GM19099 (cell line): ENCODE data around the gene MERTK.

ENCODE experiments used
- POLR2A ChIP-seq: IDR thresholded peaks from 3 replicates; pipeline ENCODE4 v1.6.1; 2011; ENCODE audit warnings: low read depth; ENCODE audit not compliant: insufficient read length; ENCODE audit errors: extremely low read depth

Gene MERTK

DNA sequence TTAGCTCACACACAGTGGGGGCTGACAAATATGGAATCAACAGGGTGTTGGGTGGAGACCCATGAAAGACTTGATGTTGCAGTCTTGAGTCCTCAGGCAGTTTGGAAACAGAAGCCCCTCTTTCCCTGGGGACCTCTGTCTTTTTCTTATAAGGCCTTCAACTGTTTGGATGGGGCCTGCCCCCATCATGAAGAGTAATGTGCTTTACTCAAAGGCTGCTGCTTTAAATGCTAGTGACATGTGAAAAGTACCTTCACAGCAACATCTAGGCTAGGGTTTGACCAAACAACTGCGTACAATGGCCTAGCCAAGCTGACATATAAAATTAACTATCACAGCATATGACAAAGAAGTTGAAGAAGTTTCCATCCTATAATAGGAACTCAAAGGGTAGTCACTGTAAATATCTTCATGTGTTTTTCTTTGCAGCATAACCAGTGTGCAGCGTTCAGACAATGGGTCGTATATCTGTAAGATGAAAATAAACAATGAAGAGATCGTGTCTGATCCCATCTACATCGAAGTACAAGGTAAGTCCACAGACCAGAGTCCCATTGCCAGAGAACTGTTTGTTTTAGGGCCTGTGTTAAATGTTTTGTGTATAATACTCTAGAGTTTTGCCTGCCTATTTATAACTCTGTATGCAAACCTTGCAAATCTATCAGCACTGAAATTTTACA is 46.3 kb downstream of the MERTK start:
- TF ChIP-seq POLR2A, result no peak

DNA sequence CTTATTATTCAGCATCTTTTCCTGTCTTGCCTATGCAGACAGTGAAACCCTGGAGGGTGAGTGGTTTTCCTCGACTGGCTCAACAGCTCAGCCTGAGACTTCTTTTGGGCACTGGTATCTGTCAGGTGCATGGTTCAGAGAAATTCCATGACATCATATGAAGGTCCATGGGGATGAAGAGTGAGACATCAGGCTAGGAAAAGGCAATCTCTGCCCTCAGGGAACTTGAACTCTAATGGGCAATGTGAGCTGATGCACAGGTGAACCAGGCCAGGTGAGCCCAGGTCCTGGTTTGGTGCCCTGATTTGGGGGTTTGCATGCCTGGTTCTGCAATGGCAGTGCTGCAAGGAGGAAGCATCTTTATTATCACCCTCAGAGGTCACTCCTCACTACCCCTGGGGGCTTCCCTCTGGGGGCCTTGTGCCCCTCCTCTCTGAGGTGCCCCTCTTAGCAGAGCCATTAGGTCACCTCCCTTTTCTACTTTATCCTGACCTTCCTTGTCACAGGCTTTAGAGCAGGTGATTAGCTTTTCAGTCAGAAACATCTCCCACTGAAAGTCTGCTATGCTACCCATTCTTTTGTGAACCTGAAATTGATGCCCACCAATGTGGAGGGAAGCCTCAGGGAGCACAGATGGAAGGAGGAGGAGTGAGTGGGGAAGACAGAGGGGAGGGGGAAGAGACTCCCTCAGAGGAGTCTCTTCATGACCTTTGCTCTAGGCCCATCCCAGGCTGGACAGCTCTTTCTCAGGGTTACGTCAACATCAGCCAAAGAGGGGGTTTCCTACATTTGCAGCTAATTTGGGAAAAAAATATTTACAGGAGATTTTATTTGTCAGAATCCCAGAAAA is 47.3 kb downstream of the MERTK start:
- no peak for TF ChIP-seq POLR2A

DNA sequence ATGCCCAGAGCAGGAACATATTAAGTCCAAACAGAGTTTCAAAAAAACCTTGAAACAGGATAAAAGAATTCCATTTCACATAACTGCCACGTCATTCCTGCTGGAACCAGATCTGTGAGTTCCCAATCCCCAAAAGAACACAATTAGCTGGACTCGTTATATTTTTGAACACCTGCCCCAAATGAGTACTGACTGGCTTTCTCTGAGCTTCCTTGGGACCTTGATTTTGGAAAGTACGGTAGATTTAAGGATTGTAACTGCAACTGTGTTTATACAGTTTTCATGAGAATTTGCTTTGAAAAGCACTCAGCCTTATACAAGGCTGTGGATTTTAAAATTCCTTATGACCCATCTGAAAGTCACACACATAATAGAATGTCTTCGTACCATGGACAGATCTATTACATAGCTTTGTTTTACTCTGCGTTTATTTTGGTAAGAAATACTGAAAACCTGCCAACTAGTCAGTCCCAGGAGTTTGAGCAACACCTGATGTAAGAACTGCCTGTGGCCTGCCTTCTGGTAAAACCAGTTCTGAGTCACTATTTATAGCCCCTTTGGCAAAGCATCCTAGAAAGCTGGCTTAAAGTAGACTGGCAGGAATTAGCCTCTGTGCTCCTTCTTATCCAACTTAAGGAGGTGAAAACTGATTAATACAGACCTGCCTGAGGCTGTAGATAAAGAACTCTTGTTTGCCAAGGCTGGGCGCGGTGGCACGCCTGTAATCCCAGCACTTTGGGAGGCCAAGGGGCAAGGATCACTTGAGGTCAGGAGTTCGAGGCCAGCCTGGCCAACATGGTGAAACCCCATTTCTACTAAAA is 48.1 kb downstream of the MERTK start:
- no peak for TF ChIP-seq POLR2A

DNA sequence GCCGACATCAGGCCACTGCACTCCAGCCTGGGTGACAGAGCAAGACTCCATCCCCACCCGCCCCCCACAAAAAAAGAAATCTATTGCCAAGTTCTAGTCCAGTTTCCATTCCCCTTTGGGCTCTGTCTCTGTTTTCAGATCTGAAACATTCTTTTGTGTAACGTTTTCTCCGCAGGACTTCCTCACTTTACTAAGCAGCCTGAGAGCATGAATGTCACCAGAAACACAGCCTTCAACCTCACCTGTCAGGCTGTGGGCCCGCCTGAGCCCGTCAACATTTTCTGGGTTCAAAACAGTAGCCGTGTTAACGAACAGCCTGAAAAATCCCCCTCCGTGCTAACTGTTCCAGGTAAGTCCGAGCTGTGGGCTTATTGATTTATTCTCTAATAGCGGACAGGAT is 48.8 kb downstream of the MERTK start:
- TF ChIP-seq POLR2A, result no peak

DNA sequence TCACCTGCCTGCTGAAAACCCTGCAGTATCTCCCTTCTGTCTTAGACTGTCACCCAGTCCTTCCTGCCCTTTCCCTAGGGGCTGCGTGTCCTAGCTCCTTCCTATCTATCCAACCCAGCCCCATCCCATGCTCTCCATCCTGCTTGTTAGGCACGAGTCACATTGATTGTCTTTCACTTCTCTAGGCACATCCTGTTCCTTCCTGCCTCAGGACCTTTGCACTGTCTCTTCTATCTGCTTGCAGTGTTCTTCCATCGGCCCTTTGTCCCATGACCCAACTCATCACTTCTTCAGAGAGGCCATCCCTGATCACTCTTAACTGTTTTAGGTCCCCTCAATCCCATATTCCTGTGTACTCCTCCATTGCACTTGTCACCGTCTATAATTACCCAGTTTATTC is 50.4 kb downstream of the MERTK start:
- TF ChIP-seq POLR2A, result no peak

DNA sequence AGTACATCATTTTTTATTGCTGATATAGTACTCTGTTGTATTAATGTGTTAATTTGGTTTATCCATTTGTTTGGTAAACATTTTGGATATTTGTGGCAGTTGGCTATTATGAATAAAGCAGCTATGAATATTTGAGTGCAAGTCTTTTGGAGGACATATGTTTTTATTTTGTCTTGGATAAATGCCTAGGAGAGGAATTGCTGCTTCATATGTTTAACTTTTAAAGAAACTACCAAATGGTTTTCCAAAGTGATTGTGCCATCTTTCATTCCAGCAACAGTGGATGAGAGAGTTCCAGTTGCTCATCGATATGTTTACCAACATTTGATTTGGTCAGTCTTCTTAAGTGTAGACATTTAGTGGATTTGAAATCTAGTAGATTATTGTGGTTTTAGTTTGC is 51.8 kb downstream of the MERTK start:
- TF ChIP-seq POLR2A, result no peak

DNA sequence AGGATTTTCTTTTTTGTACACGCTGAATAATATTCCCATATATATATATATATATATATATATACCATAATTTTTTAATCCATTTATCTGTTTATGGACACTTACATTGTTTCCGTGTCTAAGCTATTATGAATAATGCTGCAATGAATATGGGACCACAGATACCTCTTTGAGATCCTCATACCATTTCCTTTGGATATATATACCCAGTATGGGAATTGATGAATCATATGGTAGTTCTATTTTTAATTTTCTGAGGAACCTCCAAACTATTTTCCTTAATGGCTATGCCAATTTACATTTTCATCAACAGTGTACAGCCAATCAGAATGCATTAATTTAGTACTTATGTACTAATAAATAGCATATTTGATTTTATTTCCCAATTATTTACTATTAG is 53.1 kb downstream of the MERTK start:
- no peak for TF ChIP-seq POLR2A

DNA sequence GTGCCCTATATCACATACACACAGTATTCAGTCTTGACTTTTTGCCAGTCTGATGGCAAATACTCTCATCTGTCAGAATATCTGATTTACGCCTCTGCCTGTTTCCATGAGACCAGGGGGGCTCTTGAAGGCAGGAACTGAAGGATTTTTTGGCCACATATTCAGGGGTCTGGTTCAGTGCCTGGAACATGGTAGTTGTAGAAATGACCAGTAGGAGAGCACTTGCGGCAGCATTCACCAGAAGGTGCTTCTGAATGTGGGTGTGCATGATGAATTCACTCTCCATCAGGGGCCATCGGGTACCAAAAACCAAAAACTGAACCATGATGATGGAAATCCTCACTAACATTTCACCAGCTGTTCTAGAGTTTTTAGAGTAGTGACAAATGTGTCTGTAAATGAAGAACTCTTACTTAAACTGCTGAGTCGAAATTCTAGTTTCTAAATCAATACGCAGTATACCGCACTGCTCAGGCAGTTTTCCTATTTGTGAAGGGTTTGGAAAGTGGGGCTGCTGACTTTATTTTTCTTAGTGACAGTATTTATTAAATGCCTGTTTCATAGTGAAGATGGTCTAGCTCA is 54.6 kb downstream of the MERTK start:
- TF ChIP-seq POLR2A, result no peak

DNA sequence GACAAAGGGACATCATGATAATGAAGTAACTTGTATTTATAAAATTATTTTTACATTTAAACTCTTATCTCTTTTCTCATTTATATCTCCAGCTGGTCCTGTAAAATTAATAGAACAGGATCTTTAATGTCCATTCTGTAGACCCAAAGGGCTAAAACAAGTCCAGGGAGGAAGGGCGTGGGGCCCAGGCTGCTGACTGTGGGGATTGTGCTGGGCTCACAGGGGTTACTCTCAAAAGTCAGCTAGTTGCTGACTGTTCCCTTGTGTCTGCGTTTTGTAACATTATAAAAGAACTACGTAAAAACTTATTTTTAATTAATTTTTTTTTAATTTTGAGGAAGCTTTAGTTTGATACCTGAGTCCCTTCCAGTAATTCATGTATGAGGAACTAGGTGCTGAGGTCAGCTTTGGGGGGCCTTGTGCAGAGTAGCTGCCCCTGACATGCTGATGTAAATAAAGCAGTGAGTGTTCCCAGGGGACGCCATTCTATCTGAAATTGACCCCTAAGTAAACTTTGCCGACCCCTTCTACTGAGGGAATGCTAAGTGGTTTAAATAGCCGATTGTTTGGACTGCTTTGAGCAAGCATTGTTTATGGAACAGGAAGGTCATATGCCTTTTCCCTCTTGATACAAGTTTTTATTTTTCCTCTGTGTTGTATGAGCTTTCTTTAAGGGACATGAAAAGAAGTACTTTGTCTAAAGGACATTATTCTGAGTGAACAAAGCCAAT is 56.4 kb downstream of the MERTK start:
- no peak for TF ChIP-seq POLR2A

DNA sequence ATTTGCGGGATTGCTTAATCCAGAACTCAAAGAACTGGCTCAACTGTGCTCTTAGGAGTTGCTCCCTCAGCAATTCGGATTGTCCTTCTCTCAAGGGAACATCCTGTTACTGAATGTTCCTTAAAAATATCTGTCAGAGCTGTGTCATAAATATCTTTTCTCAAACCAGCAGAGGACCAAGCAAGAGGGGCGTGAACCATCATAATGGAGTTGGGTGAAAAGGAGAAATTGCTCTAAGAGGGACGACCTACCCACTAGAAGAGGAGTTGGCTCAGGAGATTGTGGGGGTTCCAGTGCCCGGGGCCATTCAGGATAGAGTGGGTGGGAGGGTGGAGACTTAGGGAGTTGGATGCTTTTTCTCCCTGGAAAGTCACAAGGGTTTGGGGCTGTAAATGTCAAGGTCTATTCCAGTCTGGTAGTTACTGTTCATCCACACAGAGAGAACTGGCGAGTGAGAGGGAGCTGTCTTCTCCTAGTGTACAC is 59.5 kb downstream of the MERTK start:
- TF ChIP-seq POLR2A, result no peak

DNA sequence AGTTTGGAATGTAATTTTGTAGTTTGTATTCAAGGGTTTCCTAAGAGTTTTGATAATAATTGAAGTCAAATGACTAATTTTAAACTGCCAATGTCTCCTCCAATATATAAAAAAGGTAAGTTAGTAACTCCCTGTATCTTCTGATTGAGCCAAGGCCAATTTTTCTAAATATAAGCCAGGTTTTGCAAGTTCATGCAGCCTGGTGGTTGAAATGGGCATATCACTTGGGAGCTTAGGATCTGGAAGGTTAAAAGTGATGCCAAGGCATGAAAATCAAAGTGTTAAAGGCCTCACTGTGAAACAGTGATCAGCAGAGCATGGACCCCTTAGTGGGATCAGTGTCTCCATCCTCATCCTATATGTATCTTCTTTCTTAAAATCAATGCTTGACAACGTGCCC is 60.5 kb downstream of the MERTK start:
- TF ChIP-seq POLR2A, result no peak

DNA sequence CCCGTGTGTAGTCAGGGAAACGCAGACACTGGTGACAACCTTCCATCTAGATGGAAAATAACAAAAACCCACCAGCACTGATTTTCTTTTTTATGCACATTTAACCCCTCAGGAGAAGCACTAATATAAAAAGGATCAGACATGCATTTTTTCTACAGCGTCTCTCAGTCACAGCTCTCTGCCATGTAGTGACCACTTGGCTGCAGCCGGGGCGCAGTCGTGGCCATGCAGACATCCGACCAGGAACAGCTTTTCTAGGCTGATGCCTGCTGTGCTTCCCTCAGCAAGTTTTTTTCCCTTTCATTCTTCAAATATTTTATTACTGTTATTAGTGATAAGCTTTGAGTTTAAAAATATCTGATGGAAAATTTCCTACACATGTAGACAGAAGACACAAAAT is 63.3 kb downstream of the MERTK start:
- no peak for TF ChIP-seq POLR2A

DNA sequence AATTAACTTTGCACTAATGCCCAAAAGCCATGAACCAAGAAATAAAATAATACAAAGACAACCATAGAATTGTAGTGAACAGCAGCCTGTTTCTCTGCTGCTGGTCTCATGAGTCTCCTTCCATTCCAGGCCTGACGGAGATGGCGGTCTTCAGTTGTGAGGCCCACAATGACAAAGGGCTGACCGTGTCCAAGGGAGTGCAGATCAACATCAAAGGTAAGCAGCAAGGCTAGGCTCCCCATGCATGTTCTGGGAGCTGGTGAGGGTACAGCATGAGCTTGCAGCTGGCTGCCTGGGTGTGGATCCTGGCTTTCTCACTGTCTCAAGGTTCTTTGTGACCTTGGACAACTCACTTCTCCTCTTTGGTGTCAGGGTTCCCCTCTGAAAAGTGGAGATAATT is 66.7 kb downstream of the MERTK start:
- TF ChIP-seq POLR2A, result no peak

DNA sequence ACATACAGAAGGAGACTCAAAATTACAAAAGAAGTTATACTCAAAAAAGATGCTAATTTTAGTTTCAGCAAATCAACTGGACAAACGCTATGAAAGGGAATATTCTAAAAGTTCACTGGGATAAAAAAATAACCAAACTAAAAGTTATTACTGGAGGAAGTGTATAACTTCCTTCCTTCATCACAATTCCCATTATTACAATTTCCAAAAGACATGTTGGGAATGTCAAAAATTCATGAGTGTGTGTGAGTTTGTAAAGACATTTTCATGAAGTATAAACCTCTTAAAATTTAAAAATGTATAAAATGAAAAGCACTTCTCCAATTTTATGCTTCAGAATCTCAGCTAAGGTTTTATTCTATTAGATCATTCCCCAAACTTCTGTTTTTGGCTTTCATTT is 67.8 kb downstream of the MERTK start:
- no peak for TF ChIP-seq POLR2A

DNA sequence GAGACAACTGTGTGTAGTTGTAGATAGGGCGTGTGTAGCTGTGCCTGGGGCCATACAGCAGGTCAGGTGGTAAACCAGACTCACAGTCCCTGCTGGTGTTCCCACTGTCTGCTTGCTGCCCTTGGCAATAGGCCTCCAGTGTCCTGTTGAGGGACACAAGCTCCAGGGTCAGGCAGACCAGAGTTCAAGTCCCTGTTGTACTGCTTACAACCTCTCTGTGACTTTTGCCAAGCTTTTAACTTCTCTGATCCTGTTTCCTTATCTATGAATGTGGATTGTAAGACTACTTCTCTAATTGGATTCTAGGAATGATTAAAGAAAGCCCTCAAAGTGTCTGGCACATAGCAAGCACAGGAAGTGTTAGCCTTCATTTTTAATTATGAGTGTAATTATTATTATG is 68.6 kb downstream of the MERTK start:
- no peak for TF ChIP-seq POLR2A

DNA sequence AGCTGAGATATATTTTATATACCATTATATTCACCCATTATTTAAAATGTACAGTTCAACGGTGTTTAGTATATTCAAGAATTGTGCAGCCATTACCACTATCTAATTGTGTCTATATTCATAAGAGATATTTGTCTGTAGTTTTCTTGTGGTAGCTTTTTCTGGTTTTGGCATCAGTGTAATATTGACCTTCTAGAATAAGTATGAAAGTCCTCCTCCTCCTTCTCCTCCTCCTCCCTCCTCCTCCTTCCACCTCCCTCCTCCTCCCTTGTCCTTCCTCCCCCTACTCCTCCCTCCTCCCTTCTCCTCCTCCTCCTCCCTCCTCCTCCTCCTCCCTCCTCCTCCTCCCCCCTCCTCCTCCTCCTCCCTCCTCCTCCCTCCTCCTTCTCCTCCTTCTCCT is 72.0 kb downstream of the MERTK start:
- no peak for TF ChIP-seq POLR2A
